Stimulated activated effector memory CD8-positive, alpha-beta T cell treated with anti-CD3 and anti-CD28 coated beads, Interleukin-12 subunit alpha, Interleukin-12 subunit beta, amount 100 ng/mL, for 72 hours (primary cell): ENCODE data around the gene BCL2L1.
"Not testable (repeated sequence)": the region's sequence is repeated elsewhere in the genome, so short reads cannot be mapped to it uniquely, and the experiment has no call there.

ENCODE experiments used
- ATAC-seq: fragments of 150-1000 bp; cut with Tn5 transposase; 2 replicates; pipeline ENCODE4 v1.10.0; 2021
- DNase-seq, 2 donors: peaks; one replicate each; pipeline ENCODE4 v3.0.0; 2021 to 2022; ENCODE audit warnings: low spot score in 2 of 2
- H3K27ac Mint-ChIP-seq: one replicate; pipeline ENCODE4 v1.8.0; 2022; ENCODE audit warnings: mild to moderate bottlenecking, mixed read lengths
- H3K36me3 Mint-ChIP-seq: one replicate; pipeline ENCODE4 v1.8.0; 2022; ENCODE audit warnings: mild to moderate bottlenecking, mixed read lengths
- H3K4me1 Mint-ChIP-seq: one replicate; pipeline ENCODE4 v1.8.0; 2022; ENCODE audit warnings: mixed read lengths
- H3K4me3 Mint-ChIP-seq: one replicate; pipeline ENCODE4 v1.8.0; 2022; ENCODE audit warnings: mild to moderate bottlenecking, mixed read lengths
- H3K9me3 Mint-ChIP-seq: one replicate; pipeline ENCODE4 v1.8.0; 2022; ENCODE audit warnings: mixed read lengths

The BCL2L1 gene

GRCh38 chr20:31642837-31643236 is 79.8 kb downstream of the BCL2L1 start:
- no peak for DNase-seq
- H3K4me3 Mint-ChIP-seq, result no peak overlapping the region
- no peaks in the 10 kb centered on the region for H3K36me3 Mint-ChIP-seq
- H3K9me3 Mint-ChIP-seq, result no peaks in the 10 kb centered on the region
- H3K27ac Mint-ChIP-seq, result no peak overlapping the region
- H3K4me1 Mint-ChIP-seq, result peaks cover 17% of the 10 kb centered on the region
- ATAC-seq, result peak; percentile 36

GRCh38 chr20:31641391-31641790 is 81.3 kb downstream of the BCL2L1 start:
- no peak for DNase-seq
- Mint-ChIP-seq H3K36me3 (no peaks in the 10 kb centered on the region), H3K4me3 (no peak overlapping the region), H3K27ac (no peak overlapping the region), H3K9me3 (no peaks in the 10 kb centered on the region), H3K4me1 (peaks cover 17% of the 10 kb centered on the region)
- peak; percentile 75 for ATAC-seq

- ATAC-seq, result no peak
- Mint-ChIP-seq H3K4me1 (peaks cover 20% of the 10 kb centered on the region), H3K4me3 (no peak overlapping the region), H3K27ac (no peak overlapping the region), H3K36me3 (no peaks in the 10 kb centered on the region), H3K9me3 (no peaks in the 10 kb centered on the region)
- no peak for DNase-seq
Observed at GRCh38 chr20:31640259-31640658, 82.4 kb downstream of the BCL2L1 start.

GRCh38 chr20:31638816-31639215 is 83.9 kb downstream of the BCL2L1 start:
- ATAC-seq (no peak), DNase-seq (no peak)
- H3K4me3 Mint-ChIP-seq, result no peak overlapping the region
- H3K36me3 Mint-ChIP-seq, result no peaks in the 10 kb centered on the region
- no peak overlapping the region for H3K27ac Mint-ChIP-seq
- H3K9me3 Mint-ChIP-seq, result no peaks in the 10 kb centered on the region
- peaks cover 22% of the 10 kb centered on the region for H3K4me1 Mint-ChIP-seq

GRCh38 chr20:31638317-31638716 is 84.4 kb downstream of the BCL2L1 start:
- Mint-ChIP-seq H3K27ac (no peak overlapping the region), H3K36me3 (no peaks in the 10 kb centered on the region), H3K4me1 (peaks cover 19% of the 10 kb centered on the region), H3K9me3 (no peaks in the 10 kb centered on the region), H3K4me3 (no peak overlapping the region)
- no peak for DNase-seq
- ATAC-seq, result no peak

GRCh38 chr20:31637660-31638059 is 85.0 kb downstream of the BCL2L1 start, which contains the start of gene COX4I2:
TSS of gene COX4I2 (plus strand) at chr20:31637912. CDS start at chr20:31639018, 1,106 bp downstream.
- no peak within 1 kb of the TSS for H3K4me3 Mint-ChIP-seq
- no peak for DNase-seq
- peaks cover 13% of the 10 kb centered on the region for H3K4me1 Mint-ChIP-seq
- H3K27ac Mint-ChIP-seq, result no peak within 1 kb of the TSS
- no peaks in the 10 kb centered on the region for H3K36me3 Mint-ChIP-seq
- H3K9me3 Mint-ChIP-seq, result no peaks in the 10 kb centered on the region
- no peak for ATAC-seq

- DNase-seq, result no peak
- H3K27ac Mint-ChIP-seq, result no peak overlapping the region
- no peak overlapping the region for H3K4me3 Mint-ChIP-seq
- H3K9me3 Mint-ChIP-seq, result no peaks in the 10 kb centered on the region
- no peak for ATAC-seq
- peaks cover 5% of the 10 kb centered on the region for H3K4me1 Mint-ChIP-seq
- H3K36me3 Mint-ChIP-seq, result no peaks in the 10 kb centered on the region
Observed at GRCh38 chr20:31633339-31633914, 89.2 kb downstream of the BCL2L1 start.

- no peaks in the 10 kb centered on the region for H3K9me3 Mint-ChIP-seq
- no peak overlapping the region for H3K4me3 Mint-ChIP-seq
- H3K36me3 Mint-ChIP-seq, result no peaks in the 10 kb centered on the region
Observed at GRCh38 chr20:31632548-31633338, 89.9 kb downstream of the BCL2L1 start.

GRCh38 chr20:31630187-31630790 is 92.4 kb downstream of the BCL2L1 start:
- DNase-seq (no peak), ATAC-seq (peak; percentile 82)
- Mint-ChIP-seq H3K9me3 (no peaks in the 10 kb centered on the region), H3K36me3 (no peaks in the 10 kb centered on the region), H3K4me3 (no peak overlapping the region), H3K27ac (no peak overlapping the region), H3K4me1 (peaks cover 3% of the 10 kb centered on the region)

More at GRCh38 chr20:31632548-31633338, 89.9 kb downstream of the BCL2L1 start:
- no peak for ATAC-seq
- peaks cover 5% of the 10 kb centered on the region for H3K4me1 Mint-ChIP-seq
- H3K27ac Mint-ChIP-seq, result no peak overlapping the region
- no peak for DNase-seq

- not testable (repeated sequence) for H3K4me1 Mint-ChIP-seq, H3K9me3 Mint-ChIP-seq, H3K4me3 Mint-ChIP-seq, H3K36me3 Mint-ChIP-seq, ATAC-seq, DNase-seq, H3K27ac Mint-ChIP-seq
Observed at GRCh38 chr20:31628057-31628456, 94.6 kb downstream of the BCL2L1 start.

- not testable (repeated sequence) for H3K4me3 Mint-ChIP-seq, ATAC-seq, H3K27ac Mint-ChIP-seq, DNase-seq, H3K36me3 Mint-ChIP-seq, H3K4me1 Mint-ChIP-seq, H3K9me3 Mint-ChIP-seq
Observed at GRCh38 chr20:31626534-31626933, 96.1 kb downstream of the BCL2L1 start.

- H3K4me1 Mint-ChIP-seq, H3K27ac Mint-ChIP-seq, H3K36me3 Mint-ChIP-seq, ATAC-seq, H3K4me3 Mint-ChIP-seq, DNase-seq, H3K9me3 Mint-ChIP-seq: not testable (repeated sequence)
Observed at GRCh38 chr20:31623123-31623505, 99.6 kb downstream of the BCL2L1 start.

GRCh38 chr20:31620246-31620645 is 102.4 kb downstream of the BCL2L1 start:
- Mint-ChIP-seq H3K4me3 (no peak overlapping the region), H3K36me3 (no peaks in the 10 kb centered on the region)

GRCh38 chr20:31617432-31618104 is 105.1 kb downstream of the BCL2L1 start:
- Mint-ChIP-seq H3K36me3 (no peaks in the 10 kb centered on the region), H3K4me3 (no peak overlapping the region), H3K9me3 (no peaks in the 10 kb centered on the region), H3K27ac (no peak overlapping the region), H3K4me1 (no peaks in the 10 kb centered on the region)
- ATAC-seq, result no peak
- no peak for DNase-seq

More at GRCh38 chr20:31620246-31620645, 102.4 kb downstream of the BCL2L1 start:
- ATAC-seq, result no peak
- H3K9me3 Mint-ChIP-seq, result no peaks in the 10 kb centered on the region
- no peak for DNase-seq
- H3K27ac Mint-ChIP-seq, result no peak overlapping the region
- H3K4me1 Mint-ChIP-seq, result no peaks in the 10 kb centered on the region

GRCh38 chr20:31615416-31615815 is 107.3 kb downstream of the BCL2L1 start:
- H3K9me3 Mint-ChIP-seq, result no peaks in the 10 kb centered on the region
- no peaks in the 10 kb centered on the region for H3K4me1 Mint-ChIP-seq
- DNase-seq, result no peak
- no peak overlapping the region for H3K4me3 Mint-ChIP-seq
- ATAC-seq, result no peak
- H3K27ac Mint-ChIP-seq, result no peak overlapping the region
- H3K36me3 Mint-ChIP-seq, result no peaks in the 10 kb centered on the region
